Measurements from ENCODE around the gene RPL23. TPM values are rescaled to one million over a fixed set of nuclear protein-coding genes. Genes with fewer than 3 reads are reported as not detected.

RPL23 gene
- total RNA-seq, 2 donors from 2014 or later = 1,194 to 1,262 TPM

GRCh38 chr17:38898812-38899348 is 45.4 kb upstream of the RPL23 start:
- 91 to 92% methylated on average over 5 to 11 of the region's 11 CpGs for WGBS, 2 experiments (ENCODE audit: insufficient coverage in 1 of 2, insufficient read length in 1 of 2)
- no peak for DNase-seq
- H3K36me3 ChIP-seq (ENCODE audit: control insufficient read depth, insufficient read depth, low read length) = peaks cover 71% of the 10 kb centered on the region
- no peaks in the 10 kb centered on the region for H3K27me3 ChIP-seq (ENCODE audit: control insufficient read depth, insufficient read depth, low read length, poor library complexity, severe bottlenecking)
- H3K36me3 Mint-ChIP-seq (ENCODE audit: low read depth) = peaks cover 54% of the 10 kb centered on the region
- H3K4me3 ChIP-seq (ENCODE audit: low read length) = no peak overlapping the region
- H3K4me1 Mint-ChIP-seq = peaks cover 19% of the 10 kb centered on the region
- H3K27ac Mint-ChIP-seq = peak overlapping the region; percentile 86
- H3K4me3 Mint-ChIP-seq = no peak overlapping the region
- H3K9ac ChIP-seq (ENCODE audit: extremely low read depth, low read length, poor library complexity, severe bottlenecking) = no peak overlapping the region
- H3K9me3 Mint-ChIP-seq = no peaks in the 10 kb centered on the region
- TF ChIP-seq CTCF (conservative IDR thresholded peaks at IDR 0.05) = no peak
- H3K27ac ChIP-seq (ENCODE audit: low read depth, low read length) = no peak overlapping the region
- H3K27me3 Mint-ChIP-seq (ENCODE audit: insufficient read depth) = no peaks in the 10 kb centered on the region
- no peaks in the 10 kb centered on the region for H3K9me3 ChIP-seq (ENCODE audit: control insufficient read depth, low read length)
- peaks cover 1% of the 10 kb centered on the region for H3K4me1 ChIP-seq (ENCODE audit: control insufficient read depth, insufficient read depth, low read length)

- Histone ChIP-seq H3K36me3 (ENCODE audit: control insufficient read depth, insufficient read depth, low read length) (peaks cover 71% of the 10 kb centered on the region), H3K27ac (ENCODE audit: low read depth, low read length) (no peak overlapping the region), H3K4me1 (ENCODE audit: control insufficient read depth, insufficient read depth, low read length) (peaks cover 2% of the 10 kb centered on the region), H3K27me3 (ENCODE audit: control insufficient read depth, insufficient read depth, low read length, poor library complexity, severe bottlenecking) (no peaks in the 10 kb centered on the region), H3K9me3 (ENCODE audit: control insufficient read depth, low read length) (no peaks in the 10 kb centered on the region), H3K9ac (ENCODE audit: extremely low read depth, low read length, poor library complexity, severe bottlenecking) (no peak overlapping the region), H3K4me3 (ENCODE audit: low read length) (no peak overlapping the region)
- Mint-ChIP-seq H3K27me3 (ENCODE audit: insufficient read depth) (no peaks in the 10 kb centered on the region), H3K36me3 (ENCODE audit: low read depth) (peaks cover 48% of the 10 kb centered on the region), H3K9me3 (no peaks in the 10 kb centered on the region), H3K4me3 (no peak overlapping the region), H3K27ac (peak overlapping the region; percentile 86), H3K4me1 (peaks cover 22% of the 10 kb centered on the region)
- no peak for TF ChIP-seq CTCF (conservative IDR thresholded peaks at IDR 0.05)
- WGBS, 2 experiments (ENCODE audit: insufficient coverage in 1 of 2, insufficient read length in 1 of 2) = 82 to 83% methylated on average over 6 to 9 of the region's 9 CpGs
- DNase-seq = no peak
Measured at GRCh38 chr17:38898291-38898679, 44.8 kb upstream of the RPL23 start.

GRCh38 chr17:38897671-38898290 is 44.3 kb upstream of the RPL23 start:
- Histone ChIP-seq H3K4me1 (ENCODE audit: control insufficient read depth, insufficient read depth, low read length) (peaks cover 4% of the 10 kb centered on the region), H3K9ac (ENCODE audit: extremely low read depth, low read length, poor library complexity, severe bottlenecking) (no peak overlapping the region), H3K27ac (ENCODE audit: low read depth, low read length) (no peak overlapping the region), H3K4me3 (ENCODE audit: low read length) (no peak overlapping the region), H3K36me3 (ENCODE audit: control insufficient read depth, insufficient read depth, low read length) (peaks cover 71% of the 10 kb centered on the region), H3K9me3 (ENCODE audit: control insufficient read depth, low read length) (no peaks in the 10 kb centered on the region), H3K27me3 (ENCODE audit: control insufficient read depth, insufficient read depth, low read length, poor library complexity, severe bottlenecking) (no peaks in the 10 kb centered on the region)
- no peak for DNase-seq
- Mint-ChIP-seq H3K27ac (peak overlapping the region; percentile 86), H3K4me3 (no peak overlapping the region), H3K36me3 (ENCODE audit: low read depth) (peaks cover 46% of the 10 kb centered on the region), H3K27me3 (ENCODE audit: insufficient read depth) (no peaks in the 10 kb centered on the region), H3K4me1 (peaks cover 24% of the 10 kb centered on the region), H3K9me3 (no peaks in the 10 kb centered on the region)
- TF ChIP-seq CTCF (conservative IDR thresholded peaks at IDR 0.05) = no peak
- 79 to 84% methylated on average over 5 to 12 of the region's 12 CpGs for WGBS, 2 experiments (ENCODE audit: insufficient coverage in 1 of 2, insufficient read length in 1 of 2)

Data from endodermal cell (in vitro differentiated cells).